ENCODE data around the gene KBTBD13. TPM values are rescaled to one million over a fixed set of nuclear protein-coding genes. Genes with fewer than 3 reads are reported as not detected.

Gene KBTBD13
- total and polyA plus RNA-seq, 2 experiments from 2014 or later: not detected

GRCh38 chr15:65026756-65027155, 49.8 kb upstream of the KBTBD13 start:
- peaks cover 11% of the 10 kb centered on the region for H3K27me3 Mint-ChIP-seq (ENCODE audit: insufficient read depth, low read depth, poor library complexity)
- Histone ChIP-seq H4K20me1 (replicated peaks; ENCODE audit: insufficient read depth) (peaks cover 15% of the 10 kb centered on the region), H3K4me2 (no peak overlapping the region), H2AFZ (no peak overlapping the region), H3K4me1 (ENCODE audit: insufficient read depth) (peaks cover 10% of the 10 kb centered on the region), H3K27ac (ENCODE audit: low read depth) (no peak overlapping the region), H3K9me2 (ENCODE audit: insufficient read depth) (no peaks in the 10 kb centered on the region), H3K36me3 (ENCODE audit: insufficient read depth) (no peaks in the 10 kb centered on the region), H3K79me2 (replicated peaks; ENCODE audit: insufficient read depth) (peaks cover 15% of the 10 kb centered on the region), H3K4me3 (no peak overlapping the region), H3K27me3 (ENCODE audit: insufficient read depth) (no peaks in the 10 kb centered on the region), H3F3A (replicated peaks; ENCODE audit: low read depth) (0 out of 2 replicates have a peak, but pooled peaks cover 6% of the 10 kb centered on the region)
- no peak overlapping the region for H3K4me3 Mint-ChIP-seq
- H3K36me3 Mint-ChIP-seq (ENCODE audit: low read depth): peaks cover 19% of the 10 kb centered on the region
- peaks cover 8% of the 10 kb centered on the region for H3K4me1 Mint-ChIP-seq
- DNase-seq (ENCODE audit: low spot score) (no peak), ATAC-seq (no peak)
- no peak for TF ChIP-seq EZH2 (IDR thresholded peaks at IDR 0.05; ENCODE audit: low read depth, unreplicated experiment)
- TF ChIP-seq POLR2AphosphoS5 (IDR thresholded peaks at IDR 0.05; ENCODE audit: low read depth): no peak
- no peak for TF ChIP-seq CREB1 (CRISPR knock-in tag; IDR thresholded peaks at IDR 0.05; ENCODE audit: low read depth)
- TF ChIP-seq EZH2phosphoT487 (IDR thresholded peaks at IDR 0.05; ENCODE audit: unreplicated experiment): no peak
- TF ChIP-seq STAT1 (IDR thresholded peaks at IDR 0.05; ENCODE audit: unreplicated experiment): no peak
- TF ChIP-seq NANOG (IDR thresholded peaks at IDR 0.05; ENCODE audit: borderline replicate concordance): no peak
- TF ChIP-seq ZNF331 (CRISPR knock-in tag; IDR thresholded peaks at IDR 0.05; ENCODE audit: low read depth): no peak
- no peak for TF ChIP-seq ETS1 (IDR thresholded peaks at IDR 0.05)
- TF ChIP-seq ZNF114 (CRISPR knock-in tag; IDR thresholded peaks at IDR 0.05): no peak
- no peak for TF ChIP-seq ZNF462 (CRISPR knock-in tag; IDR thresholded peaks at IDR 0.05)
- no peak for TF ChIP-seq REST (IDR thresholded peaks at IDR 0.05; ENCODE audit: unreplicated experiment)
- no peak for TF ChIP-seq JUNB (IDR thresholded peaks at IDR 0.05; ENCODE audit: unreplicated experiment)
- no peak for TF ChIP-seq CTCF (conservative IDR thresholded peaks at IDR 0.05; ENCODE audit: low read depth in 2 of 2)
- no peaks in the 10 kb centered on the region for H3K9me3 Mint-ChIP-seq
- H3K27ac Mint-ChIP-seq: no peak overlapping the region
